ENCODE results near the gene DNAH6.

The DNAH6 gene

GRCh38 chr2:84731185-84731584 lies 214.9 kb downstream of the DNAH6 start:
- DNase-seq (ENCODE audit: insufficient read length, low spot score) (no peak), FAIRE-seq (no peak)
- TF ChIP-seq CTCF (IDR thresholded peaks at IDR 0.05; ENCODE audit: insufficient read depth, missing control alignments): no peak

GRCh38 chr2:84732897-84733778 lies 216.8 kb downstream of the DNAH6 start:
- DNase-seq (ENCODE audit: insufficient read length, low spot score) (no peak), FAIRE-seq (no peak)
- TF ChIP-seq CTCF (IDR thresholded peaks at IDR 0.05; ENCODE audit: insufficient read depth, missing control alignments): no peak

GRCh38 chr2:84735389-84735788 lies 219.1 kb downstream of the DNAH6 start:
- DNase-seq (ENCODE audit: insufficient read length, low spot score) (no peak), FAIRE-seq (no peak)
- no peak for TF ChIP-seq CTCF (IDR thresholded peaks at IDR 0.05; ENCODE audit: insufficient read depth, missing control alignments)

GRCh38 chr2:84741182-84741822 lies 225.0 kb downstream of the DNAH6 start:
- peak; percentile 28 for TF ChIP-seq CTCF (IDR thresholded peaks at IDR 0.05; ENCODE audit: insufficient read depth, missing control alignments)
- DNase-seq (ENCODE audit: insufficient read length, low spot score): no peak
- FAIRE-seq: no peak

- DNase-seq (ENCODE audit: insufficient read length, low spot score) (no peak), FAIRE-seq (no peak)
- TF ChIP-seq CTCF (IDR thresholded peaks at IDR 0.05; ENCODE audit: insufficient read depth, missing control alignments): no peak
These were observed 232.0 kb downstream of the DNAH6 start for GRCh38 chr2:84748341-84748740.

GRCh38 chr2:84749442-84749841 lies 233.1 kb downstream of the DNAH6 start:
- TF ChIP-seq CTCF (IDR thresholded peaks at IDR 0.05; ENCODE audit: insufficient read depth, missing control alignments): no peak
- DNase-seq (ENCODE audit: insufficient read length, low spot score): no peak
- FAIRE-seq: no peak

GRCh38 chr2:84755096-84755495 lies 238.8 kb downstream of the DNAH6 start:
- TF ChIP-seq CTCF (IDR thresholded peaks at IDR 0.05; ENCODE audit: insufficient read depth, missing control alignments): no peak

More at GRCh38 chr2:84755096-84755495, 238.8 kb downstream of the DNAH6 start:
- DNase-seq (ENCODE audit: insufficient read length, low spot score) (no peak), FAIRE-seq (no peak)
